Activated naive CD4-positive, alpha-beta T cell treated with anti-CD3 and anti-CD28 coated beads, Interleukin-2, amount 50 U/mL, for 72 hours (primary cell): ENCODE results near the gene TBC1D16. TPM values are rescaled to one million over a fixed set of nuclear protein-coding genes. Genes with fewer than 3 reads are reported as not detected.

Experiments used
- ATAC-seq, 2 donors: fragments of 150-1000 bp; cut with Tn5 transposase; 2 replicates each; pipeline ENCODE4 v1.10.0; 2021; ENCODE audit warnings: mild to moderate bottlenecking in 2 of 2, moderate library complexity in 2 of 2
- DNase-seq, 2 donors: peaks; one replicate each; pipeline ENCODE4 v3.0.0; 2021 to 2022; ENCODE audit warnings: low spot score in 2 of 2
- H3K27ac Mint-ChIP-seq, 2 donors: one replicate each; pipeline ENCODE4 v1.8.0; 2022; ENCODE audit warnings: mild to moderate bottlenecking in 2 of 2, mixed read lengths in 2 of 2
- H3K36me3 Mint-ChIP-seq, 2 donors: one replicate each; pipeline ENCODE4 v1.8.0; 2022; ENCODE audit warnings: mixed read lengths in 2 of 2
- H3K9me3 Mint-ChIP-seq, 2 donors: one replicate each; pipeline ENCODE4 v1.8.0; 2022; ENCODE audit warnings: mixed read lengths in 2 of 2
- total RNA-seq, 2 donors: library from RNA; stranded (reverse); gene quantifications; one replicate each; pipeline ENCODE4 v1.2.3, GENCODE V29; 2022

Gene TBC1D16
- total RNA-seq, 2 donors from 2014 or later, result 5.2 to 10.2 TPM

DNA sequence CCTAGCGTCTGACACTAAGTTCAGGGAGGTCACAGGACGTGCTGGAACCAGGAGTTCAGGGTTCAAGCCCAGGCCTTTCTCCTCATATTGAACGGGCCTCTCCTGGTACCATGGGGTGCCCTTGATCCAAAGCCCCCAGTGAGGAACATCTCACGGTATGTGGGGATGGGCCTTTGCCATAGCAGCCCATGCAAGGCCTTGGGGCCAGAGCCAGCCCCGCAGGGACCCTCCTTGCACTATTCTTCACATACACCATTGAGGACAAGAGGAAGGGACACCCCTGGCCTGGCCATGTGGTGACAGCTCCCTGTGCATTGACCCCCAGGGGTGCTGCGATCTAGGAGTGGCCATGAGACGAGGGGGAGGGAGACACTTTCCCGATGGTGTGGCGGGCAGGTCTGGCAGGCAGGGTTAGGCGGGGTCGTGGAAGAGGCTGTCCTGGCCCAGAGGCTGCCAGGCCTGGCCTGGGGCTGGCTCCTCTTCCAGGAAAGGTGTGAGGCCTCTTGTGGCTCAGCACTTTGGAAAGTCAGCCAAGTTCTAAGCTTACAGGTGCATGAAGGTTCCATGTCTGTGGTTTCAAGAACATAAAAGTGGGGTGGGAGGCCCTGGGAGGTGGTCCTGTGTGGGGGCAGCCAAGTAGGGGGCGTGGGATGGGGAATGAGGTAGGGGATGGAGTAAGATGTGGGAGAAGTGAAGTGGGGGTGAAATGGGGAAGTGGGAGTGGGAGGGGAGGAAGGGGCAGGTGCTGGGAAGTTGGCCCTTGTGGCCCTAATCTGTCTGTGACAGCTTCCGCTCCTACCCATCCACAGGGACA is 107.8 kb downstream of the TBC1D16 start:
- ATAC-seq (no peak), DNase-seq (no peak)
- no peaks in the 10 kb centered on the region for H3K9me3 Mint-ChIP-seq
- H3K36me3 Mint-ChIP-seq, result no peaks in the 10 kb centered on the region
- no peak overlapping the region for H3K27ac Mint-ChIP-seq

GRCh38 chr17:79927136-79927661 is 108.5 kb downstream of the TBC1D16 start:
- Mint-ChIP-seq H3K9me3 (no peaks in the 10 kb centered on the region), H3K36me3 (no peaks in the 10 kb centered on the region), H3K27ac (no peak overlapping the region)
- DNase-seq (no peak), ATAC-seq (no peak)

DNA sequence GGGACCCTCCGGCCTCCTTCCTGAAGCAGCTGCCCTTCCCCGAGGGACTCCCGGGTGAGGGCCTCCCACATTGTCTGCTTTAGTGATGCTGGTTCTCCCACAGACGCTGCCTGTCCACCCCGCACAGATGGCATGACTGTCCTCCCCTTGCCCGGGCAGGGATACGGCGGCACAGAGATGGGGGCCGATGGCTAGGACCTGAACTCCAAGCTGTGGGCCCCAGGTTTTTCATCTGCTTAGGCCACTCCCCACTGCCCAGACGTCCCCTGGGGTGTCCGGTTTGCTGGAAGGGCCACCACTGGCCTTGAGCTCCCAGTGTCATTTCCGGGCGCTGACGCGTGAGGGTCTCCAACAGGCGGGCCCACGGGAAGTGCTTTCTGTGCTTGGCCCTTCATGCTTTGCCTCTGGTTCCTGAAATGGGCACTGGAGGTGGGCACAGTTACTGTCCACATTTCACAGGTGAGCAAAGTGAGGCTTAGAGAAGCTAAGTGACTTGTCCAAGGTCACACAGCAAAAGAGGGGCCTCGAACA is 109.0 kb downstream of the TBC1D16 start:
- no peak for ATAC-seq
- no peaks in the 10 kb centered on the region for H3K9me3 Mint-ChIP-seq

GRCh38 chr17:79926142-79926604 is 109.5 kb downstream of the TBC1D16 start:
- Mint-ChIP-seq H3K27ac (no peak overlapping the region), H3K9me3 (no peaks in the 10 kb centered on the region), H3K36me3 (no peaks in the 10 kb centered on the region)
- DNase-seq (no peak), ATAC-seq (no peak)

More for the DNA sequence above, 109.0 kb downstream of the TBC1D16 start:
- DNase-seq, result no peak
- no peaks in the 10 kb centered on the region for H3K36me3 Mint-ChIP-seq
- no peak overlapping the region for H3K27ac Mint-ChIP-seq

DNA sequence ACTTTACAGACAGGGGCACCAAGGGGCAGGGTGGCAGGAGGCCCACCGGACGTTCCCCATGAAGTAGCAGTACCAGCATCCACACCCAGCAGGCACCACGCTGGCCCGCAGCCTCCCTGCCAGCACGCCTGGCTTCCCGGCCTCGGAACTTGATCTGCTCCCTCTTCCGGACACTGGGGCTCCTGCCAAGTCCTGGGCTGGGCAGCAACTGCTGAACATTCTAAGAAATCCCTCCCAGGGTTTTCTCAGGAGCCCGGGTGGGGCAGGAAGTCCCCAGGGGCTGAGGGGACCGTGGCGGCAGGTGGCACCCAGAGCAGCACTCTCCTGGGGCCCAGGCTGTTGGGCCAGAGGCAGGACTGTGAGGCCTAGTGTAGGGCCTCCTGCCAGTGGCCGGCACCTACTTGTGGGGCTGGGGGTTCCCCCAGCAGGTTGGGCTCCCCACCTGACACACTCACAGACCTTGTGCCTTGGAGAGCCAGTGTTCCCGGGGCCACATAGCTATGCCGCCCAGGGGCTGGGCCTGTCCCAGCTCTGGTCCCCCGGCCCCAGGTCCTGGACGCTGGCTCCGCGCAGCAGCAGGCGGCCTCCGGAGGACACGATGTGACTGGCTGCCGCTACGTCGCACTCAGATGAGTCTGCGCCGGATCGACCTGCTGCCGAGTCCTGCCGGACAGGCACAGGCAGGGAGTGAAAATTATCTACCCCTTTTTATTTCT is 110.3 kb downstream of the TBC1D16 start:
- no peaks in the 10 kb centered on the region for H3K36me3 Mint-ChIP-seq
- DNase-seq (no peak), ATAC-seq (no peak)
- no peak overlapping the region for H3K27ac Mint-ChIP-seq
- H3K9me3 Mint-ChIP-seq, result no peaks in the 10 kb centered on the region

- ATAC-seq (no peak), DNase-seq (no peak)
- no peaks in the 10 kb centered on the region for H3K9me3 Mint-ChIP-seq
- H3K36me3 Mint-ChIP-seq, result no peaks in the 10 kb centered on the region
- no peak overlapping the region for H3K27ac Mint-ChIP-seq
Observed at GRCh38 chr17:79924639-79924976, 111.1 kb downstream of the TBC1D16 start.

DNA sequence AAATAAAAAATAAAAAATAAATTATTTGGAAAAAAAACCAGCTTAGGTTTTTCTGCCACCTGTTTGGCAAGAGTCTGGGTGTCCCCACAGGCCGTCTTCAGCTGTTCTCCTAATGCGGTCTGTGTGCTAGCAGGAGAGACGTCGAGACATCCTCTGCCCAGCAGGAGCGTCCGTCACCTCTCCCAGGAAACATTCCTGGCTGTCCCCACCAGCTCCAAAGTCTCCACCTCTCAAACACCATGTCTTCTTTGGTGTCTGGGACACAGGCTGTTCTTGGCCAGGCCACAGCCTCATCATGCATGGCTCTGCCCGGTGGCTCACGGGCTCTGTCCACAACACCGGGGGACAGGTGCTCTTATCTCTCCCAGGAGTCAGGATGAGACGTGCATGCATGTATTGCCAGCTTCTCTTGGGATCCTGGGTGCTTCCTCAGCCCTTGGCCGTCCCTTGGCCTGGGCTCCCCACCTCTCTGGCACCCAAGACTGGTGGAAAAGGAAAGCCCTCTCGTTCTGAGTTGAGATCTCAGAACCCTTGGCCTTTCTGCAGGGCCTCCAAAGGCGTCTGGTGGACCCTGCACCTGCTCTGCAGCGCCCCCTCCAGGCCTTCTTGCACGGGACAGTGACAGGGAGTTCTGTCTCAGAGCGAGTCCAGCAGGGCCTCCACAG is 111.6 kb downstream of the TBC1D16 start:
- no peak overlapping the region for H3K27ac Mint-ChIP-seq
- DNase-seq (peak in 1 of 2 donors; percentile 78), ATAC-seq (peak; percentile 37 to 80)
- no peaks in the 10 kb centered on the region for H3K9me3 Mint-ChIP-seq
- no peaks in the 10 kb centered on the region for H3K36me3 Mint-ChIP-seq

- ATAC-seq (no peak), DNase-seq (no peak)
- H3K36me3 Mint-ChIP-seq, result no peaks in the 10 kb centered on the region
- no peak overlapping the region for H3K27ac Mint-ChIP-seq
- H3K9me3 Mint-ChIP-seq, result no peaks in the 10 kb centered on the region
Observed at GRCh38 chr17:79922798-79923197, 112.9 kb downstream of the TBC1D16 start.

DNA sequence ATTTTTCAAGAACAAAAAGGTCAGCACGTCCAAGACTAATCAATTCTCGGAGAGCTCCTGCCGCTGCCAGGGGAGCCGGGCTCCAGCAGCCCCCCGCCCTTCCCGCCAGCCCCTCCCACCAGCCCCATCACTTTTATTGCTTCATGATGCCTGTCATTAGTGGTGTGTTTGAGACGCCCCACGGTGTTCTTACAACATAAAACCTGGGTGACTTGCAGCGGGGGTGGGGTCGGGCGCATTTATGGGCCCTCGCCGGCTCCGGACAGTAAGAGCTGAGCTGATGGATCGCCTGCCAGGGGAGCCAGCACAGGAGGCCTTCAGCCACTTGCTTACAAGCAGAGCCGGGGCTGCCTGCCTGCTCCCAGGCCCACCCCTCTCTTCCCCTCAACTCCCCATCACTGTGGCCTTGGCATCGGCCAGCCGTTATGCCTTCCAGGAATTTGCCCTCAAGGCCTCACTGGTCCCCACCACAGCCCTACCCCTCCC is 113.5 kb downstream of the TBC1D16 start:
- no peak overlapping the region for H3K27ac Mint-ChIP-seq

DNA sequence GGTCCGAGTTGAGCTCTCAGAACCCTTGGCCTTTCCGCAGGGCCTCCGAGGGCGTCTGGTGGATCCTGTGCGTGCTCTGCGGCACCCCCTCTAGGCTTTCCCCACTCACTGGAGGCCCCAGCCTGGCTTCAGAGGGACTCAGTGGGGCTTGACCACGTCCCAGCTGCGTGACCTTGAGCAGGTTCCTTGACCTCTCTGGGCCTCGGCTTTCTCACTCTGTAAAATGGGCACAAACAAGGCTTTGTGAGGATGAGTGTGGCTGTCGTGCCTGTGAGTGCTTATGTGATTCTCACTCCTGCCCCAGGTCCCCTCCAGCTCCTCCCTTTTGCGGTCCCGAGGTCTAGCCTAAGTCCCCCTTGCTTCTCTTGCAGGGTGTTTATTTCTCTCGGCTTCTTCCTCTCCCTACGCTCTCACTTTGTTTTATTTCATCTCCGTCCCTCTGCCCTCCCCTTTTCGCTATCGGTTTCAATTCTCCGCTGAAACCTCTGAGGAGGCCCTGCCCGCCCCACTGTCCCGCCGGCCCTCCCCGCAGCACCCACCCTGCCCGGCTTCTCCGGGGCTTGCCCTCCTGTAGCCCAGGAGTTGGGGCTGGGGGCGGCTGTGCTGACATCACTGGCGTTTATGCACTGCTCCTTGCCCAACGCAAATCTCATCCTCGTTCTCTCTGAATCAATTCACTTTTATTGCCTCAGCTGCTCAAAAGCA is 114.1 kb downstream of the TBC1D16 start:
- DNase-seq (no peak), ATAC-seq (no peak)
- Mint-ChIP-seq H3K27ac (no peak overlapping the region), H3K9me3 (no peaks in the 10 kb centered on the region), H3K36me3 (no peaks in the 10 kb centered on the region)

More for the DNA sequence above, 113.5 kb downstream of the TBC1D16 start:
- ATAC-seq (no peak), DNase-seq (no peak)
- Mint-ChIP-seq H3K9me3 (no peaks in the 10 kb centered on the region), H3K36me3 (no peaks in the 10 kb centered on the region)

GRCh38 chr17:79920751-79921410 is 114.8 kb downstream of the TBC1D16 start:
- no peaks in the 10 kb centered on the region for H3K36me3 Mint-ChIP-seq
- no peaks in the 10 kb centered on the region for H3K9me3 Mint-ChIP-seq
- DNase-seq, result no peak
- no peak for ATAC-seq
- H3K27ac Mint-ChIP-seq, result no peak overlapping the region

DNA sequence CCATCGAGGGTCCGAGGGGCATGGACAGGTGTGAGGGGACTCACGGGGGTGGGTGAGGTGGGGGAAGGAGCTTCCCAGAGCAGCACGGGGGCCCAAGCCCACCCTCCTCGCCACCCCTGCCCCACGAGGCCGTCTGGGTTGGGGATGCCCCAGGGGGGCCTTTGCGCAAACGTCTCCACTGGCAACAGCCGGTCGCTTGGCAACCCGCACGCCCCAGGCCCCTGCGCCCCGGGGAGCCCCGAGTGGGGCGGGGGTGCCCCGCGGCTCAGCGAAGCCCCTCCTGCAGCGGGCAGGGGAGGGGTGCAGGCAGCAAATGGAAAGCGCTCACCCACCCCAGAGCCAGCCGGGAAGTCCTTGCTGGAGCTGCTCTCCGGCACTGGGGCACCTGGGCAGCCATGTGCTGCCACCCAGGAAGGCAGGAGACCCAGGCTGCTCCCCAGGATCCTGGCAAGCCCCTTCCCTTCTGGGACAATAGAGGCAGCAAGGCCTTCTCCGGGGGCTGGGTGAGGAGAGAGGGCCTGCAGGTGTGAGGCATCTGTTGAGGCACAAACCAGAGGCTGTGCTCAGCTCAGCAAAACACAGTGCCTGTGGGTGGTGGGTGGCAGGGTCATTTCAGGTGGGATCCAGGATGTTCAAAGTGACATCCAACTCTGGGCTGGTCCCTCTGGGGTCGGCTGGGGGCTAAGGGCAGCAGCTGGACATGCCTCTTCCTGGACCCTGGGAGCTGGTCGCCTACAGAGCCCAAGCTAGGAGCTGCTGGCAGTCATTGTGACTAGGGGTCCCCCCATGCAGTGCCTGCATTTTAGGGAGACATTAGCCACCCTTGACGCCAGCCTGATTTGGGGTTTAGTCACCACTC is 115.6 kb downstream of the TBC1D16 start:
- Mint-ChIP-seq H3K27ac (no peak overlapping the region), H3K9me3 (no peaks in the 10 kb centered on the region), H3K36me3 (no peaks in the 10 kb centered on the region)
- ATAC-seq (no peak), DNase-seq (no peak)

GRCh38 chr17:79919164-79919585 is 116.5 kb downstream of the TBC1D16 start:
- DNase-seq, result no peak
- no peak overlapping the region for H3K27ac Mint-ChIP-seq

DNA sequence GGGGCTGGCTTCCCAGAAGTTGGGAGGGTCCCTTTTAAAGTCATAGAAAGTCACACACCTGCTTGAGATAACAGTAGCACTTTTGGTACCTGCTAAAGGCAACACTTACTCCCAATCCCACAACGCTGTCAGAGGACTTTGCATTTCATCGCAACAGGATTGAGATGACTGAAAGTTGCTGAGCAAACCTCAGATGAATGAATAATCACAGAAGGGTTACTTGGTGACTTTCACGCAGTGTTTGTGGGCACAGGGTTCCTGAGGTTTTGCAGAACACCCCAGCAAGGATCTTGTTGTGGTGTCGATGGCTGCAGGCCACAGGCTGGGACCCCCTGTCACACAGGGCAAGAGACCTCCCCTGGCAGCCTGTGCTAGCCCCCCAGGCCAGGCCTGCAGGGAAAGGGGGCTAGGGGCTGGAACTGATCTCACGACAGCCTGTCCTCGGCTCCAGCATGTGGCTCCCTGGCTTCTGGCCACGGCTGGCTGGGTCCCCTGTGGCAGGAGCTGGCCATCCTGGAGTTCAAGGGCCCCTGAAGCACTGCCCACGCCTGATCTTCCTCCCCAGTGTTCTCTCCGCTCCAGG is 117.0 kb downstream of the TBC1D16 start:
- ATAC-seq, result no peak
- Mint-ChIP-seq H3K9me3 (no peaks in the 10 kb centered on the region), H3K27ac (no peak overlapping the region), H3K36me3 (no peaks in the 10 kb centered on the region)
- no peak for DNase-seq

More at GRCh38 chr17:79919164-79919585, 116.5 kb downstream of the TBC1D16 start:
- no peaks in the 10 kb centered on the region for H3K9me3 Mint-ChIP-seq
- no peak for ATAC-seq
- H3K36me3 Mint-ChIP-seq, result no peaks in the 10 kb centered on the region
